Left ventricle myocardium inferior (tissue), 1 donor: ENCODE data around the gene PLXNA4. TPM values are rescaled to one million over a fixed set of nuclear protein-coding genes. Genes with fewer than 3 reads are reported as not detected.

ENCODE experiments used
- DNase-seq: peaks from one replicate; pipeline ENCODE4 v3.0.0-alpha.2; 2020
- H3K27ac ChIP-seq: fragments of 200-600 bp; replicated peaks from 2 replicates; pipeline ENCODE4 v1.8.0; 2021
- H3K27me3 ChIP-seq: fragments of 200-600 bp; 2 replicates; pipeline ENCODE4 v1.8.0; 2021; ENCODE audit warnings: low read depth
- H3K36me3 ChIP-seq: fragments of 200-600 bp; 2 replicates; pipeline ENCODE4 v1.8.0; 2021
- H3K4me1 ChIP-seq: fragments of 200-600 bp; 2 replicates; pipeline ENCODE4 v1.8.0; 2021
- H3K4me3 ChIP-seq: fragments of 200-600 bp; 2 replicates; pipeline ENCODE4 v1.8.0; 2021; ENCODE audit warnings: mild to moderate bottlenecking, moderate library complexity
- H3K9me3 ChIP-seq: fragments of 200-600 bp; replicated peaks from 2 replicates; pipeline ENCODE4 v1.8.0; 2021
- CTCF ChIP-seq: fragments of 200-600 bp; IDR thresholded peaks from 2 replicates; pipeline ENCODE4 v1.8.0; 2021; ENCODE audit warnings: antibody characterized with exemption, mild to moderate bottlenecking, borderline replicate concordance
- intact Hi-C: fragments of 100-400 bp; cut with micrococcal nuclease; formaldehyde crosslinking; loops from one replicate; pipeline ENCODE4 v1.11.0; 2022
- total RNA-seq: library from RNA; stranded (reverse); fragmentation: NEBNext Ultra II Directional; extraction: Animal tissue kit (Norgen Biotek cat#: 25700); gene quantifications from one replicate; pipeline ENCODE4 v1.2.1, GENCODE V29; 2021
- donor health status: DM: no; HTN: yes; CAD: no; lungs with severe emphysema.

Gene PLXNA4
- total RNA-seq, 1 donor from 2014 or later: 18.1 TPM

- Histone ChIP-seq H3K27ac (no peak overlapping the region), H3K4me1 (peaks cover 15% of the 10 kb centered on the region), H3K9me3 (no peaks in the 10 kb centered on the region), H3K4me3 (no peak overlapping the region), H3K36me3 (no peaks in the 10 kb centered on the region), H3K27me3 (no peaks in the 10 kb centered on the region)
- no peak for TF ChIP-seq CTCF
- intact Hi-C loops: no loop called here
- no peak for DNase-seq
Observed at GRCh38 chr7:132446666-132447278, 129.5 kb downstream of the PLXNA4 start.

- no peak overlapping the region for H3K4me3 ChIP-seq
- no peaks in the 10 kb centered on the region for H3K9me3 ChIP-seq
- no peak for DNase-seq
- no peaks in the 10 kb centered on the region for H3K36me3 ChIP-seq
- no peak overlapping the region for H3K27ac ChIP-seq
- no peak for TF ChIP-seq CTCF
- intact Hi-C loops: no loop called here
- no peaks in the 10 kb centered on the region for H3K27me3 ChIP-seq
- peaks cover 16% of the 10 kb centered on the region for H3K4me1 ChIP-seq
Observed at GRCh38 chr7:132446260-132446659, 130.0 kb downstream of the PLXNA4 start.

- intact Hi-C loops: no loop called here
- TF ChIP-seq CTCF: no peak
- Histone ChIP-seq H3K27me3 (no peaks in the 10 kb centered on the region), H3K27ac (no peak overlapping the region), H3K4me1 (peaks cover 40% of the 10 kb centered on the region), H3K9me3 (no peaks in the 10 kb centered on the region), H3K36me3 (no peaks in the 10 kb centered on the region), H3K4me3 (no peak overlapping the region)
- DNase-seq: no peak
Observed at GRCh38 chr7:132443761-132444520, 132.3 kb downstream of the PLXNA4 start.

GRCh38 chr7:132441935-132442334 lies 134.3 kb downstream of the PLXNA4 start:
- Histone ChIP-seq H3K27me3 (no peaks in the 10 kb centered on the region), H3K36me3 (no peaks in the 10 kb centered on the region), H3K4me3 (no peak overlapping the region), H3K4me1 (peaks cover 60% of the 10 kb centered on the region), H3K27ac (peak overlapping the region; percentile 71), H3K9me3 (no peaks in the 10 kb centered on the region)
- intact Hi-C loops: no loop called here
- DNase-seq: peak; percentile 40
- no peak for TF ChIP-seq CTCF

GRCh38 chr7:132440151-132440550 lies 136.1 kb downstream of the PLXNA4 start:
- DNase-seq: no peak
- H3K9me3 ChIP-seq: no peaks in the 10 kb centered on the region
- no peak for TF ChIP-seq CTCF
- H3K36me3 ChIP-seq: no peaks in the 10 kb centered on the region
- no peaks in the 10 kb centered on the region for H3K27me3 ChIP-seq
- H3K27ac ChIP-seq: peak overlapping the region; percentile 8
- intact Hi-C loops: no loop called here
- no peak overlapping the region for H3K4me3 ChIP-seq
- peaks cover 77% of the 10 kb centered on the region for H3K4me1 ChIP-seq
